ENCODE data around the gene TACC2.
A peak's percentile ranks its signal among the peaks of the same experiment; 100 is the strongest.
"Not testable (repeated sequence)": the region's sequence is repeated elsewhere in the genome, so short reads cannot be mapped to it uniquely, and the experiment has no call there.

TACC2 gene

GRCh38 chr10:121961456-121961855 lies 27.5 kb upstream of the TACC2 start:
- no peaks in the 10 kb centered on the region for H3K4me1 ChIP-seq (ENCODE audit: control insufficient read depth, insufficient read depth, low read length)
- no peaks in the 10 kb centered on the region for H3K9me3 ChIP-seq (ENCODE audit: control insufficient read depth in 2 of 2, low read length in 2 of 2)
- peaks cover 27 to 57% of the 10 kb centered on the region in 2 donors for H3K36me3 ChIP-seq (ENCODE audit: control insufficient read depth in 2 of 2, insufficient read depth in 2 of 2, low read length in 2 of 2)
- no peaks in the 10 kb centered on the region for H3K27me3 ChIP-seq (ENCODE audit: control insufficient read depth in 1 of 2, insufficient read depth in 2 of 2, low read length in 2 of 2)
- no peak overlapping the region for H3K27ac ChIP-seq (ENCODE audit: low read length)
- no peak overlapping the region for H3K4me3 ChIP-seq (ENCODE audit: low read length in 2 of 2)
- H3K9ac ChIP-seq (ENCODE audit: low read length in 2 of 2), result no peak overlapping the region

GRCh38 chr10:121965996-121966395 lies 23.0 kb upstream of the TACC2 start:
- Histone ChIP-seq H3K27ac (ENCODE audit: low read length) (no peak overlapping the region), H3K9ac (ENCODE audit: low read length in 2 of 2) (no peak overlapping the region), H3K4me3 (ENCODE audit: low read length in 2 of 2) (no peak overlapping the region), H3K4me1 (ENCODE audit: control insufficient read depth, insufficient read depth, low read length) (no peaks in the 10 kb centered on the region), H3K9me3 (ENCODE audit: control insufficient read depth in 2 of 2, low read length in 2 of 2) (no peaks in the 10 kb centered on the region), H3K36me3 (ENCODE audit: control insufficient read depth in 2 of 2, insufficient read depth in 2 of 2, low read length in 2 of 2) (peaks cover 33 to 50% of the 10 kb centered on the region in 2 donors), H3K27me3 (ENCODE audit: control insufficient read depth in 1 of 2, insufficient read depth in 2 of 2, low read length in 2 of 2) (no peaks in the 10 kb centered on the region)

GRCh38 chr10:121969086-121969485 lies 19.9 kb upstream of the TACC2 start:
- H3K9me3 ChIP-seq (ENCODE audit: control insufficient read depth in 2 of 2, low read length in 2 of 2); H3K27ac ChIP-seq (ENCODE audit: low read length); H3K4me3 ChIP-seq (ENCODE audit: low read length in 2 of 2); H3K9ac ChIP-seq (ENCODE audit: low read length in 2 of 2); H3K27me3 ChIP-seq (ENCODE audit: control insufficient read depth in 1 of 2, insufficient read depth in 2 of 2, low read length in 2 of 2): not testable (repeated sequence)
- Histone ChIP-seq H3K4me1 (ENCODE audit: control insufficient read depth, insufficient read depth, low read length) (peaks cover 13% of the 10 kb centered on the region), H3K36me3 (ENCODE audit: control insufficient read depth in 2 of 2, insufficient read depth in 2 of 2, low read length in 2 of 2) (peaks cover 33 to 42% of the 10 kb centered on the region in 2 donors)

- no peaks in the 10 kb centered on the region for H3K9me3 ChIP-seq (ENCODE audit: control insufficient read depth in 2 of 2, low read length in 2 of 2)
- H3K4me1 ChIP-seq (ENCODE audit: control insufficient read depth, insufficient read depth, low read length), result peaks cover 19% of the 10 kb centered on the region
- peaks cover 4 to 7% of the 10 kb centered on the region in 2 donors for H3K36me3 ChIP-seq (ENCODE audit: control insufficient read depth in 2 of 2, insufficient read depth in 2 of 2, low read length in 2 of 2)
- peak overlapping the region; percentile 55 to 93 for H3K9ac ChIP-seq (ENCODE audit: low read length in 2 of 2)
- H3K27ac ChIP-seq (ENCODE audit: low read length), result peak overlapping the region; percentile 89
- peak overlapping the region; percentile 87 to 88 for H3K4me3 ChIP-seq (ENCODE audit: low read length in 2 of 2)
- H3K27me3 ChIP-seq (ENCODE audit: control insufficient read depth in 1 of 2, insufficient read depth in 2 of 2, low read length in 2 of 2), result no peaks in the 10 kb centered on the region
Measured at GRCh38 chr10:121974019-121974534, 14.9 kb upstream of the TACC2 start.

GRCh38 chr10:121974535-121975294 lies 14.2 kb upstream of the TACC2 start, which contains the start of gene NSMCE4A:
NSMCE4A (minus strand) TSS chr10:121975217; CDS start chr10:121975165, 52 bp downstream.
- Histone ChIP-seq H3K4me3 (ENCODE audit: low read length in 2 of 2) (peak within 1 kb of the TSS; percentile 87 to 88), H3K9me3 (ENCODE audit: control insufficient read depth in 2 of 2, low read length in 2 of 2) (no peaks in the 10 kb centered on the region), H3K4me1 (ENCODE audit: control insufficient read depth, insufficient read depth, low read length) (peaks cover 19% of the 10 kb centered on the region), H3K36me3 (ENCODE audit: control insufficient read depth in 2 of 2, insufficient read depth in 2 of 2, low read length in 2 of 2) (peaks cover 4 to 7% of the 10 kb centered on the region in 2 donors), H3K27me3 (ENCODE audit: control insufficient read depth in 1 of 2, insufficient read depth in 2 of 2, low read length in 2 of 2) (no peaks in the 10 kb centered on the region), H3K9ac (ENCODE audit: low read length in 2 of 2) (peak within 1 kb of the TSS; percentile 83 to 93), H3K27ac (ENCODE audit: low read length) (peak within 1 kb of the TSS; percentile 89)

- Histone ChIP-seq H3K9ac (ENCODE audit: low read length in 2 of 2) (peak overlapping the region; percentile 83 to 93), H3K4me1 (ENCODE audit: control insufficient read depth, insufficient read depth, low read length) (peaks cover 19% of the 10 kb centered on the region), H3K27me3 (ENCODE audit: control insufficient read depth in 1 of 2, insufficient read depth in 2 of 2, low read length in 2 of 2) (no peaks in the 10 kb centered on the region), H3K36me3 (ENCODE audit: control insufficient read depth in 2 of 2, insufficient read depth in 2 of 2, low read length in 2 of 2) (peaks cover 4 to 5% of the 10 kb centered on the region in 2 donors), H3K27ac (ENCODE audit: low read length) (peak overlapping the region; percentile 89), H3K4me3 (ENCODE audit: low read length in 2 of 2) (peak overlapping the region; percentile 87 to 88), H3K9me3 (ENCODE audit: control insufficient read depth in 2 of 2, low read length in 2 of 2) (no peaks in the 10 kb centered on the region)
Measured at GRCh38 chr10:121975295-121976086, 13.5 kb upstream of the TACC2 start.

GRCh38 chr10:121976607-121977006 lies 12.4 kb upstream of the TACC2 start:
- peaks cover 19% of the 10 kb centered on the region for H3K4me1 ChIP-seq (ENCODE audit: control insufficient read depth, insufficient read depth, low read length)
- H3K9me3 ChIP-seq (ENCODE audit: control insufficient read depth in 2 of 2, low read length in 2 of 2), result no peaks in the 10 kb centered on the region
- no peaks in the 10 kb centered on the region for H3K27me3 ChIP-seq (ENCODE audit: control insufficient read depth in 1 of 2, insufficient read depth in 2 of 2, low read length in 2 of 2)
- H3K4me3 ChIP-seq (ENCODE audit: low read length in 2 of 2), result no peak overlapping the region
- no peak overlapping the region for H3K27ac ChIP-seq (ENCODE audit: low read length)
- H3K36me3 ChIP-seq (ENCODE audit: control insufficient read depth in 2 of 2, insufficient read depth in 2 of 2, low read length in 2 of 2), result peaks cover 1 to 2% of the 10 kb centered on the region in 2 donors
- no peak overlapping the region for H3K9ac ChIP-seq (ENCODE audit: low read length in 2 of 2)

- no peaks in the 10 kb centered on the region for H3K9me3 ChIP-seq (ENCODE audit: control insufficient read depth in 2 of 2, low read length in 2 of 2)
Measured at GRCh38 chr10:121978511-121978910, 10.5 kb upstream of the TACC2 start.

GRCh38 chr10:121981346-121981745 lies 7.6 kb upstream of the TACC2 start:
- peaks cover 4 to 5% of the 10 kb centered on the region in 2 donors for H3K9me3 ChIP-seq (ENCODE audit: control insufficient read depth in 2 of 2, low read length in 2 of 2)
- no peak overlapping the region for H3K27ac ChIP-seq (ENCODE audit: low read length)

More at GRCh38 chr10:121978511-121978910, 10.5 kb upstream of the TACC2 start:
- H3K9ac ChIP-seq (ENCODE audit: low read length in 2 of 2), result no peak overlapping the region
- H3K27ac ChIP-seq (ENCODE audit: low read length), result no peak overlapping the region
- H3K4me1 ChIP-seq (ENCODE audit: control insufficient read depth, insufficient read depth, low read length), result peaks cover 8% of the 10 kb centered on the region
- H3K4me3 ChIP-seq (ENCODE audit: low read length in 2 of 2), result no peak overlapping the region
- no peaks in the 10 kb centered on the region for H3K27me3 ChIP-seq (ENCODE audit: control insufficient read depth in 1 of 2, insufficient read depth in 2 of 2, low read length in 2 of 2)
- H3K36me3 ChIP-seq (ENCODE audit: control insufficient read depth in 2 of 2, insufficient read depth in 2 of 2, low read length in 2 of 2), result no peaks in the 10 kb centered on the region

GRCh38 chr10:121983852-121984251 lies 5.1 kb upstream of the TACC2 start:
- no peaks in the 10 kb centered on the region for H3K27me3 ChIP-seq (ENCODE audit: control insufficient read depth in 1 of 2, insufficient read depth in 2 of 2, low read length in 2 of 2)
- H3K9me3 ChIP-seq (ENCODE audit: control insufficient read depth in 2 of 2, low read length in 2 of 2), result peaks cover 4 to 5% of the 10 kb centered on the region in 2 donors
- no peak overlapping the region for H3K27ac ChIP-seq (ENCODE audit: low read length)
- H3K4me1 ChIP-seq (ENCODE audit: control insufficient read depth, insufficient read depth, low read length), result no peaks in the 10 kb centered on the region
- no peak overlapping the region for H3K9ac ChIP-seq (ENCODE audit: low read length in 2 of 2)
- H3K4me3 ChIP-seq (ENCODE audit: low read length in 2 of 2), result no peak overlapping the region
- no peaks in the 10 kb centered on the region for H3K36me3 ChIP-seq (ENCODE audit: control insufficient read depth in 2 of 2, insufficient read depth in 2 of 2, low read length in 2 of 2)

More at GRCh38 chr10:121981346-121981745, 7.6 kb upstream of the TACC2 start:
- Histone ChIP-seq H3K9ac (ENCODE audit: low read length in 2 of 2) (no peak overlapping the region), H3K27me3 (ENCODE audit: control insufficient read depth in 1 of 2, insufficient read depth in 2 of 2, low read length in 2 of 2) (no peaks in the 10 kb centered on the region), H3K4me1 (ENCODE audit: control insufficient read depth, insufficient read depth, low read length) (no peaks in the 10 kb centered on the region), H3K4me3 (ENCODE audit: low read length in 2 of 2) (no peak overlapping the region), H3K36me3 (ENCODE audit: control insufficient read depth in 2 of 2, insufficient read depth in 2 of 2, low read length in 2 of 2) (no peaks in the 10 kb centered on the region)
